ENCODE data around the gene CDK8. TPM values are rescaled to one million over a fixed set of nuclear protein-coding genes. Genes with fewer than 3 reads are reported as not detected.

CDK8 gene
- total and polyA plus RNA-seq, 2 donors (not counting 3 experiments of a cell fraction or from before 2014, with no cell fraction given): 12.2 to 13.3 TPM

DNA sequence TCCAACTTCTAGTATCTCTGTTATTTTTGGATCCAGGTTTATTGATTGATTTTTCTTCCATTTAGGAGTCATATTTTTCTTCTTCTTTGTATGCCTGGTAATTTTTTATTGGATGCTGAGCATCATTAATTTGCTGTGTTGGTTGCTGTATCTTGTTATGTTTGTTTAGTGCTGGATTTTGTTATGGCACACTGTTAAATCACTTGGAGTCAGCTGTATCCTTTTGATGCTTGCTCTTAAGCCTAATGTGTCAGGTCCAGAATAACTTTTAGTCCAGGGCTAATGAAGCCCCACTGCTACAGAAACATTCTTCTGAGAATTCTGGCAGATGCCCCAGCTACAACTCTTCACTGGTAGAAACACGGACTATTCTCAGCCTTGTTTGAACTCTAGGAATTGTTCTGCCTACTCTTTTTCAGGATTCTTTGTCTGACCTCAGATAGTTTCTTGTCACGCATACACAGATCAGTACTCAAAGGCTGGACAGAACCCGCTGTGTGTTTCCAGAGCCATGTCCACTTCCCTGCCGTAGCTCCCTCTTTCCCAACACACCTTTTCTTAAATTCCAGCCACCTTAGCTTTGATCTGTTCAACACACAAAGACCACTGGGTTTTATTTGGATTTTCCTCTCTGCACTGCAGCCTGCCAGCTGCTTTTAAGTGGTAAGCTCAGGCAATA is 166.5 kb downstream of the CDK8 start:
- no peaks in the 10 kb centered on the region for H3K9me3 ChIP-seq (replicated peaks; ENCODE audit: control insufficient read depth, insufficient read depth, low read length)
- POLR2A ChIA-PET: no interaction called here
- H3K4me1 ChIP-seq (ENCODE audit: control insufficient read depth, extremely low read depth, insufficient read depth, low read length): no peaks in the 10 kb centered on the region
- dilution Hi-C loops (cut with MboI; ENCODE audit: extremely low pct_ligation_motif_present, low sequenced_read_pairs) (no loop called here), intact Hi-C loops (cut with micrococcal nuclease) (no loop called here)
- no peaks in the 10 kb centered on the region for H3K36me3 ChIP-seq (ENCODE audit: control insufficient read depth in 2 of 2, extremely low read depth in 1 of 2, insufficient read depth in 2 of 2, low read length in 2 of 2)
- H3K27me3 ChIP-seq (ENCODE audit: control insufficient read depth in 2 of 2, insufficient read depth in 2 of 2, low read length in 2 of 2): peaks cover 4 to 7% of the 10 kb centered on the region in 2 experiments
- TF ChIP-seq MYC (IDR thresholded peaks at IDR 0.05; ENCODE audit: low read depth, low read length) (no peak), FOS (IDR thresholded peaks at IDR 0.05; ENCODE audit: borderline replicate concordance, insufficient read depth, low read length) (no peak), EZH2 (IDR thresholded peaks at IDR 0.05; ENCODE audit: borderline replicate concordance, low read depth, low read length, severe bottlenecking) (no peak), POLR2A (IDR thresholded peaks at IDR 0.05; ENCODE audit: low read depth, low read length) (no peak), GATA2 (IDR thresholded peaks at IDR 0.05; ENCODE audit: insufficient read depth, insufficient read length, low read depth, low read length) (no peak), JUN (IDR thresholded peaks at IDR 0.05; ENCODE audit: borderline replicate concordance, insufficient read depth, insufficient read length, low read depth) (no peak)
- TF ChIP-seq, protein P1, sequence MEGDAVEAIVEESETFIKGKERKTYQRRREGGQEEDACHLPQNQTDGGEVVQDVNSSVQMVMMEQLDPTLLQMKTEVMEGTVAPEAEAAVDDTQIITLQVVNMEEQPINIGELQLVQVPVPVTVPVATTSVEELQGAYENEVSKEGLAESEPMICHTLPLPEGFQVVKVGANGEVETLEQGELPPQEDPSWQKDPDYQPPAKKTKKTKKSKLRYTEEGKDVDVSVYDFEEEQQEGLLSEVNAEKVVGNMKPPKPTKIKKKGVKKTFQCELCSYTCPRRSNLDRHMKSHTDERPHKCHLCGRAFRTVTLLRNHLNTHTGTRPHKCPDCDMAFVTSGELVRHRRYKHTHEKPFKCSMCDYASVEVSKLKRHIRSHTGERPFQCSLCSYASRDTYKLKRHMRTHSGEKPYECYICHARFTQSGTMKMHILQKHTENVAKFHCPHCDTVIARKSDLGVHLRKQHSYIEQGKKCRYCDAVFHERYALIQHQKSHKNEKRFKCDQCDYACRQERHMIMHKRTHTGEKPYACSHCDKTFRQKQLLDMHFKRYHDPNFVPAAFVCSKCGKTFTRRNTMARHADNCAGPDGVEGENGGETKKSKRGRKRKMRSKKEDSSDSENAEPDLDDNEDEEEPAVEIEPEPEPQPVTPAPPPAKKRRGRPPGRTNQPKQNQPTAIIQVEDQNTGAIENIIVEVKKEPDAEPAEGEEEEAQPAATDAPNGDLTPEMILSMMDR (IDR thresholded peaks at IDR 0.05; ENCODE audit: extremely low read depth in 1 of 2, insufficient read depth in 1 of 2, low read depth in 1 of 2, low read length in 2 of 2): no peak
- TF ChIP-seq, protein P2, sequence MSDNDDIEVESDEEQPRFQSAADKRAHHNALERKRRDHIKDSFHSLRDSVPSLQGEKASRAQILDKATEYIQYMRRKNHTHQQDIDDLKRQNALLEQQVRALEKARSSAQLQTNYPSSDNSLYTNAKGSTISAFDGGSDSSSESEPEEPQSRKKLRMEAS (IDR thresholded peaks at IDR 0.05; ENCODE audit: insufficient read depth, insufficient read length): no peak
- H2AFZ ChIP-seq (ENCODE audit: low read depth, low read length): no peak overlapping the region
- FAIRE-seq (no peak), DNase-seq (ENCODE audit: low read depth, low spot score) (no peak)
- H3K27ac ChIP-seq (ENCODE audit: insufficient read depth, low read depth, low read length): no peak overlapping the region
- H3K9ac ChIP-seq (replicated peaks; ENCODE audit: extremely low read depth, insufficient read depth, low read length): no peak overlapping the region
- CTCF ChIA-PET: interaction anchor here (0.9 kb wide), 1 partner anchor 278 kb away, joined by 3 read pairs; no protein-coding TSS in a partner anchor
- H3K4me2 ChIP-seq (ENCODE audit: insufficient read depth, low read length): no peak overlapping the region
- no peaks in the 10 kb centered on the region for H3K79me2 ChIP-seq (ENCODE audit: control insufficient read depth, insufficient read depth, low read length)
- no peaks in the 10 kb centered on the region for H3K9me1 ChIP-seq (replicated peaks; ENCODE audit: control insufficient read depth, extremely low read depth, insufficient read depth, low read length)
- H3K4me3 ChIP-seq (replicated peaks in 1 of 3; ENCODE audit: insufficient read depth in 1 of 3, low read depth in 1 of 3, low read length in 3 of 3): no peak overlapping the region
- no peaks in the 10 kb centered on the region for H4K20me1 ChIP-seq (replicated peaks; ENCODE audit: control insufficient read depth, extremely low read depth, insufficient read depth, low read length)
- BruUV-seq (replicated peaks): no TSS peak
